GM23338 (cell line): ENCODE measurements around the gene AVPR1B. TPM values are rescaled to one million over a fixed set of nuclear protein-coding genes. Genes with fewer than 3 reads are reported as not detected.

Experiments used
- ATAC-seq: fragments of 200-7000 bp; cut with Tn5 transposase; 3 replicates; pipeline ENCODE4 v1.9.1; 2020
- DNase-seq: peaks from one replicate; pipeline ENCODE4 v3.0.0-alpha.2; 2015; ENCODE audit warnings: low spot score
- H2AFZ ChIP-seq: fragments of 200-600 bp; sonication (generic); 2 replicates; pipeline ENCODE4 v1.8.0; 2016; ENCODE audit warnings: antibody characterized with exemption, mild to moderate bottlenecking, moderate library complexity
- H3F3A ChIP-seq: fragments of 200-600 bp; sonication (generic); replicated peaks from 2 replicates; pipeline ENCODE4 v1.8.0; 2017; ENCODE audit warnings: antibody characterized with exemption, mixed run types, low read depth
- H3K27ac ChIP-seq: fragments of 200-600 bp; sonication (generic); 2 replicates; pipeline ENCODE4 v1.6.1; 2016; ENCODE audit warnings: low read depth
- H3K27me3 ChIP-seq: fragments of 200-600 bp; sonication (generic); 2 replicates; pipeline ENCODE4 v1.8.0; 2016; ENCODE audit warnings: mild to moderate bottlenecking, mixed run types, moderate library complexity; ENCODE audit not compliant: insufficient read depth
- H3K36me3 ChIP-seq: fragments of 200-600 bp; sonication (generic); 2 replicates; pipeline ENCODE4 v1.8.0; 2016; ENCODE audit warnings: mild to moderate bottlenecking; ENCODE audit not compliant: insufficient read depth
- H3K4me1 ChIP-seq: fragments of 200-600 bp; sonication (generic); 2 replicates; pipeline ENCODE4 v1.8.0; 2016; ENCODE audit warnings: mild to moderate bottlenecking, moderate library complexity; ENCODE audit not compliant: insufficient read depth
- H3K4me2 ChIP-seq: fragments of 200-600 bp; sonication (generic); 2 replicates; pipeline ENCODE4 v1.7.1; 2017; ENCODE audit warnings: mixed run types
- H3K4me3 ChIP-seq: fragments of 200-600 bp; sonication (generic); 2 replicates; pipeline ENCODE4 v1.6.1; 2016; ENCODE audit warnings: mixed run types
- H3K79me2 ChIP-seq: fragments of 200-600 bp; sonication (generic); replicated peaks from 2 replicates; pipeline ENCODE4 v1.8.0; 2017; ENCODE audit warnings: mild to moderate bottlenecking; ENCODE audit not compliant: insufficient read depth
- H3K9me2 ChIP-seq: fragments of 200-600 bp; sonication (generic); 2 replicates; pipeline ENCODE4 v1.8.0; 2017; ENCODE audit not compliant: insufficient read depth
- H4K20me1 ChIP-seq: fragments of 200-600 bp; sonication (generic); replicated peaks from 2 replicates; pipeline ENCODE4 v1.8.0; 2017; ENCODE audit warnings: mild to moderate bottlenecking; ENCODE audit not compliant: insufficient read depth
- H3K27ac Mint-ChIP-seq: 2 replicates; pipeline ENCODE4 v1.8.0; 2020; ENCODE audit warnings: inconsistent platforms, mild to moderate bottlenecking, moderate library complexity, mixed read lengths
- H3K27me3 Mint-ChIP-seq: 3 replicates; pipeline ENCODE4 v1.8.0; 2022; ENCODE audit warnings: low read depth, mild to moderate bottlenecking, moderate library complexity, mixed read lengths, inconsistent platforms; ENCODE audit not compliant: insufficient read depth, poor library complexity
- H3K36me3 Mint-ChIP-seq: 3 replicates; pipeline ENCODE4 v1.8.0; 2021; ENCODE audit warnings: low read depth, mild to moderate bottlenecking, inconsistent platforms, moderate library complexity, mixed read lengths
- H3K4me1 Mint-ChIP-seq: 3 replicates; pipeline ENCODE4 v1.8.0; 2020; ENCODE audit warnings: mild to moderate bottlenecking, inconsistent platforms, mixed read lengths
- H3K4me3 Mint-ChIP-seq: 3 replicates; pipeline ENCODE4 v1.8.0; 2021; ENCODE audit warnings: moderate library complexity, mild to moderate bottlenecking, inconsistent platforms, mixed read lengths
- H3K9me3 Mint-ChIP-seq: 3 replicates; pipeline ENCODE4 v1.8.0; 2020; ENCODE audit warnings: moderate library complexity, mild to moderate bottlenecking, inconsistent platforms, mixed read lengths
- CREB1 ChIP-seq: fragments of 250-450 bp; sonication (Bioruptor Pico); IDR thresholded peaks from 2 replicates; pipeline ENCODE4 v1.5.0; 2020; ENCODE audit warnings: low read depth, mild to moderate bottlenecking, moderate library complexity
- CTCF ChIP-seq, 2 experiments: fragments of 200-600 bp in 1 of 2; sonication (generic) in 1 of 2; conservative IDR thresholded peaks; 2 replicates each; pipeline versions ENCODE4 v1.5.1 to v1.6.1; 2016 to 2017; ENCODE audit warnings: antibody characterized with exemption in 2 of 2, low read depth in 2 of 2, mild to moderate bottlenecking in 2 of 2, moderate library complexity in 1 of 2
- ETS1 ChIP-seq: IDR thresholded peaks from 2 replicates; pipeline ENCODE4 v1.6.1; 2016; ENCODE audit warnings: antibody characterized with exemption
- EZH2 ChIP-seq: fragments of 200-600 bp; sonication (generic); IDR thresholded peaks from one replicate; pipeline ENCODE4 v1.8.0; 2017; ENCODE audit warnings: antibody characterized with exemption, mild to moderate bottlenecking, low read depth; ENCODE audit not compliant: unreplicated experiment
- EZH2phosphoT487 ChIP-seq: fragments of 200-600 bp; sonication (generic); IDR thresholded peaks from one replicate; pipeline ENCODE4 v1.8.1; 2018; ENCODE audit warnings: antibody characterized with exemption; ENCODE audit not compliant: unreplicated experiment
- JUNB ChIP-seq: IDR thresholded peaks from one replicate; pipeline ENCODE4 v1.6.1; 2016; ENCODE audit warnings: antibody characterized with exemption; ENCODE audit not compliant: unreplicated experiment
- NANOG ChIP-seq: IDR thresholded peaks from 2 replicates; pipeline ENCODE4 v1.6.1; 2016; ENCODE audit warnings: antibody characterized with exemption, borderline replicate concordance
- POLR2AphosphoS5 ChIP-seq: IDR thresholded peaks from 2 replicates; pipeline ENCODE4 v1.6.1; 2016; ENCODE audit warnings: antibody characterized with exemption, low read depth
- REST ChIP-seq: IDR thresholded peaks from one replicate; pipeline ENCODE4 v1.6.1; 2018; ENCODE audit warnings: antibody characterized with exemption; ENCODE audit not compliant: unreplicated experiment
- STAT1 ChIP-seq: IDR thresholded peaks from one replicate; pipeline ENCODE4 v1.6.1; 2016; ENCODE audit warnings: antibody characterized with exemption; ENCODE audit not compliant: unreplicated experiment
- ZNF114 ChIP-seq: fragments of 250-450 bp; sonication (Bioruptor Pico); IDR thresholded peaks from 2 replicates; pipeline ENCODE4 v1.5.0; 2020; ENCODE audit warnings: mild to moderate bottlenecking, moderate library complexity
- ZNF331 ChIP-seq: fragments of 250-450 bp; sonication (Bioruptor Pico); IDR thresholded peaks from 2 replicates; pipeline ENCODE4 v1.5.0; 2020; ENCODE audit warnings: low read depth, mild to moderate bottlenecking, moderate library complexity
- polyA plus RNA-seq: library from polyadenylated mRNA; unstranded; fragments of >200 nt; fragmentation: Nextera tagmentation; extraction: Ambion mirVana; gene quantifications from 2 replicates; pipeline ENCODE4 v1.2.1, GENCODE V29; 2016
- total RNA-seq: library from RNA; depleted of rRNA; stranded (reverse); fragments of >200 nt; shearing (Covaris generic); gene quantifications from 2 replicates; pipeline ENCODE4 v1.2.3, GENCODE V29; 2014

Gene AVPR1B
- total and polyA plus RNA-seq, 2 experiments from 2014 or later, result 0.24 to 0.52 TPM

DNA sequence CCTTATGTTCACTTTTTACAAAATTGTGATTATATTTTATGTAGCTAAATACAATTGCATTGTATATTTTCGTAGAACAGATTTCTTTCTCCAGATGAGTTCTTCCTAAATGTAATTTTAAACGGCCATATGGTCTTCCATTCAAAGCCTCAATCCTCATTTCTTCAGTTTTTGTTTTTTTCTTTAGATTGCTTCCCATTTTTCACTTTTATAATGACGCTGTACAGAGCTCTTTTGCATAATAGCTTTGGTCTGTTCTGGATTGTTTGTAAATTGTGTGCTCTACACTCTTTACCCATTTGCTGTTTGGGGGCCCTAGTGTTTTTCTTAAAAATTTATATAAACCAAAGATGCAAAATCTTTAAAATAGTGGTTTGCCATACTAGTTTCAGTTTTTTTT is 27.8 kb downstream of the AVPR1B start:
- no peaks in the 10 kb centered on the region for H3K36me3 Mint-ChIP-seq
- DNase-seq (no peak), ATAC-seq (no peak)
- Histone ChIP-seq H3K27ac (no peak overlapping the region), H2AFZ (no peak overlapping the region), H3K36me3 (no peaks in the 10 kb centered on the region), H3F3A (no peaks in the 10 kb centered on the region), H3K79me2 (no peaks in the 10 kb centered on the region), H3K4me1 (no peaks in the 10 kb centered on the region), H3K4me2 (no peak overlapping the region), H4K20me1 (no peaks in the 10 kb centered on the region), H3K4me3 (no peak overlapping the region), H3K9me2 (no peaks in the 10 kb centered on the region), H3K27me3 (no peaks in the 10 kb centered on the region)
- TF ChIP-seq EZH2 (no peak), ZNF114 (CRISPR knock-in tag) (no peak), CTCF (conservative IDR thresholded peaks at IDR 0.05; ENCODE audit: low read depth in 2 of 2) (no peak), REST (no peak), STAT1 (no peak), POLR2AphosphoS5 (no peak), NANOG (no peak), CREB1 (CRISPR knock-in tag) (no peak), EZH2phosphoT487 (no peak), ZNF331 (CRISPR knock-in tag) (no peak), ETS1 (no peak), JUNB (no peak)
- H3K9me3 Mint-ChIP-seq, result no peaks in the 10 kb centered on the region
- no peaks in the 10 kb centered on the region for H3K4me1 Mint-ChIP-seq
- H3K27me3 Mint-ChIP-seq, result peaks cover 2% of the 10 kb centered on the region
- no peak overlapping the region for H3K4me3 Mint-ChIP-seq
- H3K27ac Mint-ChIP-seq, result no peak overlapping the region
